Effector memory CD8-positive, alpha-beta T cell (primary cell): ENCODE data around the gene LIN37.

Experiments used
- ATAC-seq: fragments of 150-1000 bp; cut with Tn5 transposase; replicated peaks from 2 replicates; pipeline ENCODE4 v1.10.0; 2021; ENCODE audit warnings: mild to moderate bottlenecking, moderate library complexity
- DNase-seq, 3 experiments: peaks; one replicate each; pipeline ENCODE4 v3.0.0; 2021
- H3K27ac Mint-ChIP-seq, 2 donors: one replicate each; pipeline ENCODE4 v1.8.0; 2022; ENCODE audit warnings: mild to moderate bottlenecking in 2 of 2, mixed read lengths in 2 of 2, moderate library complexity in 2 of 2
- H3K27me3 Mint-ChIP-seq, 2 donors: one replicate each; pipeline ENCODE4 v1.8.0; 2022; ENCODE audit warnings: mixed read lengths in 2 of 2
- H3K36me3 Mint-ChIP-seq: one replicate; pipeline ENCODE4 v1.8.0; 2022; ENCODE audit warnings: mild to moderate bottlenecking, moderate library complexity, mixed read lengths; ENCODE audit not compliant: insufficient read depth
- H3K4me1 Mint-ChIP-seq, 2 donors: one replicate each; pipeline ENCODE4 v1.8.0; 2022; ENCODE audit warnings: low read depth in 2 of 2, mixed read lengths in 2 of 2
- H3K4me3 Mint-ChIP-seq, 2 donors: one replicate each; pipeline ENCODE4 v1.8.0; 2022; ENCODE audit warnings: mild to moderate bottlenecking in 2 of 2, mixed read lengths in 2 of 2, moderate library complexity in 2 of 2
- H3K9me3 Mint-ChIP-seq, 2 donors: one replicate each; pipeline ENCODE4 v1.8.0; 2022; ENCODE audit warnings: mixed read lengths in 2 of 2
- total RNA-seq, 9 experiments: gene quantifications; one replicate each; lab custom pipeline; 2026; lab: John Stamatoyannopoulos, UW

The LIN37 gene
- 2.7 to 6.0 (median 3.5) reads per million in 9 experiments for total RNA-seq

- H3K9me3 Mint-ChIP-seq: no peaks in the 10 kb centered on the region
- H3K27me3 Mint-ChIP-seq: no peaks in the 10 kb centered on the region
- peaks cover 29% of the 10 kb centered on the region for H3K36me3 Mint-ChIP-seq
- DNase-seq (peak; percentile 97 to 99 (median 98)), ATAC-seq (peak; percentile 72)
- H3K4me3 Mint-ChIP-seq: peak within 1 kb of the TSS; percentile 98 to 99
- H3K27ac Mint-ChIP-seq: peak within 1 kb of the TSS; percentile 94 to 95
- H3K4me1 Mint-ChIP-seq: peaks cover 39 to 40% of the 10 kb centered on the region in 2 donors
Observed at GRCh38 chr19:35748106-35749020, at the start of gene LIN37. TSS of gene LIN37 (plus strand) at chr19:35748576. CDS start at chr19:35748725, 149 bp downstream.

- Mint-ChIP-seq H3K27ac (peak overlapping the region; percentile 85 to 86), H3K27me3 (peaks cover 0 to 9% of the 10 kb centered on the region in 2 donors), H3K9me3 (no peaks in the 10 kb centered on the region), H3K4me1 (peaks cover 5 to 7% of the 10 kb centered on the region in 2 donors), H3K36me3 (peaks cover 6% of the 10 kb centered on the region), H3K4me3 (peak overlapping the region; percentile 92 to 94)
- peak; percentile 99 for ATAC-seq
- peak; percentile 84 to 85 (median 84) for DNase-seq
Observed at GRCh38 chr19:35702223-35703012, 46.0 kb upstream of the LIN37 start.

GRCh38 chr19:35703343-35703742 is 45.0 kb upstream of the LIN37 start:
- Mint-ChIP-seq H3K9me3 (no peaks in the 10 kb centered on the region), H3K4me1 (peaks cover 5 to 7% of the 10 kb centered on the region in 2 donors), H3K36me3 (peaks cover 6% of the 10 kb centered on the region), H3K27me3 (peaks cover 0 to 9% of the 10 kb centered on the region in 2 donors), H3K4me3 (peak overlapping the region in 1 of 2 donors; percentile 94), H3K27ac (no peak overlapping the region)
- DNase-seq: no peak
- ATAC-seq: no peak

- H3K27ac Mint-ChIP-seq: no peak within 1 kb of the TSS
- H3K9me3 Mint-ChIP-seq: no peaks in the 10 kb centered on the region
- peaks cover 0 to 9% of the 10 kb centered on the region in 2 donors for H3K27me3 Mint-ChIP-seq
- ATAC-seq (no peak), DNase-seq (no peak)
- H3K4me3 Mint-ChIP-seq: no peak within 1 kb of the TSS
- peaks cover 6% of the 10 kb centered on the region for H3K36me3 Mint-ChIP-seq
- peaks cover 5 to 7% of the 10 kb centered on the region in 2 donors for H3K4me1 Mint-ChIP-seq
Observed at GRCh38 chr19:35704218-35704617, 44.2 kb upstream of the LIN37 start, which contains the start of gene ZBTB32. TSS of gene ZBTB32 (plus strand) at chr19:35704558. CDS start at chr19:35714627, 10,069 bp downstream.

GRCh38 chr19:35708391-35708790 is 40.0 kb upstream of the LIN37 start:
- Mint-ChIP-seq H3K4me3 (no peak overlapping the region), H3K36me3 (no peaks in the 10 kb centered on the region), H3K9me3 (no peaks in the 10 kb centered on the region), H3K4me1 (peaks cover 18 to 24% of the 10 kb centered on the region in 2 donors), H3K27ac (no peak overlapping the region), H3K27me3 (peaks cover 0 to under 1% of the 10 kb centered on the region in 2 donors)
- DNase-seq (no peak), ATAC-seq (no peak)

GRCh38 chr19:35710784-35711723 is 37.3 kb upstream of the LIN37 start:
- peaks cover 39 to 45% of the 10 kb centered on the region in 2 donors for H3K4me1 Mint-ChIP-seq
- H3K27me3 Mint-ChIP-seq: peaks cover 0 to 7% of the 10 kb centered on the region in 2 donors
- ATAC-seq (peak; percentile 15), DNase-seq (no peak)
- no peaks in the 10 kb centered on the region for H3K9me3 Mint-ChIP-seq
- H3K27ac Mint-ChIP-seq: peak overlapping the region; percentile 87 to 93
- H3K36me3 Mint-ChIP-seq: peaks cover 9% of the 10 kb centered on the region
- H3K4me3 Mint-ChIP-seq: peak overlapping the region; percentile 35 to 65

- peak; percentile 21 to 44 (median 27) for DNase-seq
- ATAC-seq: peak; percentile 18
- H3K27me3 Mint-ChIP-seq: peaks cover 0 to 7% of the 10 kb centered on the region in 2 donors
- peak overlapping the region; percentile 78 to 89 for H3K4me3 Mint-ChIP-seq
- no peaks in the 10 kb centered on the region for H3K9me3 Mint-ChIP-seq
- H3K4me1 Mint-ChIP-seq: peaks cover 48 to 53% of the 10 kb centered on the region in 2 donors
- peaks cover 18% of the 10 kb centered on the region for H3K36me3 Mint-ChIP-seq
- H3K27ac Mint-ChIP-seq: peak overlapping the region; percentile 93 to 94
Observed at GRCh38 chr19:35712567-35713505, 35.5 kb upstream of the LIN37 start.

GRCh38 chr19:35713506-35713850 is 34.9 kb upstream of the LIN37 start:
- Mint-ChIP-seq H3K27ac (peak overlapping the region; percentile 93 to 94), H3K36me3 (peaks cover 18% of the 10 kb centered on the region), H3K4me1 (peaks cover 49 to 54% of the 10 kb centered on the region in 2 donors), H3K9me3 (no peaks in the 10 kb centered on the region), H3K4me3 (peak overlapping the region; percentile 78 to 89), H3K27me3 (peaks cover 0 to 7% of the 10 kb centered on the region in 2 donors)
- DNase-seq: no peak
- no peak for ATAC-seq

- peaks cover 50 to 58% of the 10 kb centered on the region in 2 donors for H3K4me1 Mint-ChIP-seq
- peak overlapping the region; percentile 93 to 94 for H3K27ac Mint-ChIP-seq
- peak overlapping the region; percentile 78 to 89 for H3K4me3 Mint-ChIP-seq
- DNase-seq (no peak), ATAC-seq (no peak)
- peaks cover 18% of the 10 kb centered on the region for H3K36me3 Mint-ChIP-seq
- H3K9me3 Mint-ChIP-seq: no peaks in the 10 kb centered on the region
- peaks cover 0 to 7% of the 10 kb centered on the region in 2 donors for H3K27me3 Mint-ChIP-seq
Observed at GRCh38 chr19:35713904-35714495, 34.4 kb upstream of the LIN37 start.

- peaks cover 0 to 7% of the 10 kb centered on the region in 2 donors for H3K27me3 Mint-ChIP-seq
- H3K4me3 Mint-ChIP-seq: peak overlapping the region; percentile 78 to 89
- H3K4me1 Mint-ChIP-seq: peaks cover 56 to 63% of the 10 kb centered on the region in 2 donors
- H3K36me3 Mint-ChIP-seq: peaks cover 18% of the 10 kb centered on the region
- no peaks in the 10 kb centered on the region for H3K9me3 Mint-ChIP-seq
- peak overlapping the region; percentile 93 to 94 for H3K27ac Mint-ChIP-seq
- no peak for DNase-seq
- ATAC-seq: no peak
Observed at GRCh38 chr19:35714601-35715354, 33.6 kb upstream of the LIN37 start.

- Mint-ChIP-seq H3K9me3 (no peaks in the 10 kb centered on the region), H3K36me3 (peaks cover 22% of the 10 kb centered on the region), H3K4me1 (peaks cover 58 to 63% of the 10 kb centered on the region in 2 donors), H3K27ac (peak overlapping the region; percentile 91 to 96), H3K27me3 (peaks cover 0 to 7% of the 10 kb centered on the region in 2 donors), H3K4me3 (peak overlapping the region in 1 of 2 donors; percentile 89)
- no peak for DNase-seq
- ATAC-seq: no peak
Observed at GRCh38 chr19:35715355-35715809, 33.0 kb upstream of the LIN37 start.
